ENCODE data around the gene TTC28.
"Not testable (repeated sequence)": the region's sequence is repeated elsewhere in the genome, so short reads cannot be mapped to it uniquely, and the experiment has no call there.

Gene TTC28

GRCh38 chr22:28679611-28680287, at the start of gene TTC28:
TSS of gene TTC28 (minus strand) at chr22:28679840. CDS start at chr22:28679723, 117 bp downstream.
- DNase-seq (ENCODE audit: low spot score): not testable (repeated sequence)

DNA sequence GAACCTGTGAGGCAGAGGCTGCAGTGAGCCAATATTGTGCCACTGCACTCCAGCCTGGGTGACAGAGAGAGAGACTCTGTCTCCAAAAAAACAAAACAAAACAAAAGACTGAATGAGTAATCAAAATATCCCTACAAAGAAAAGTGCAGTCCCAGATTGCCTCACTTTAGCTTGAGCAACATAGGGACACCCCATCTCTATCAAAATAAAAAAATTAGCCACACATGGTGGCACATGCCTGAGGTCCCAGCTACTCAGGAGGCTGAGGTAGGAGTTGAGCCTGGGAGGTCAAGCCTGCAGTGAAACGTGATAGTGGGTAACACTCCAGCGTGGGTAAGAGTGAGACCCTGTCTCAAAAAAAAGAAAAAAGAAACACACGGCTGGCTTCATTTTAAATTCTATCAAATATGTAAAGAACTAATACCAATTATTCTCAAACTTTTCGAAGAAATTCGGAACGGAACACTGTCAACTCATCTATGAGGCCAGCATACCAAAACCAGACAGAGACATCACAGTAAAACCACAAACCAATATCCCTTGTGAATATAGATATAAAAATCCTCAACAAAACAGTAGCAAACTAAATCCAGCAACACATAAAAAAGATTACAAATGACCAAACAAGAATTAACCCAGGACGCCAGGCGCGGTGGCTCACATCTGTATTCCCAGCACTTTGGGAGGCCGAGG, 49.1 kb upstream of the TTC28 start:
- DNase-seq (ENCODE audit: low spot score): no peak

DNA sequence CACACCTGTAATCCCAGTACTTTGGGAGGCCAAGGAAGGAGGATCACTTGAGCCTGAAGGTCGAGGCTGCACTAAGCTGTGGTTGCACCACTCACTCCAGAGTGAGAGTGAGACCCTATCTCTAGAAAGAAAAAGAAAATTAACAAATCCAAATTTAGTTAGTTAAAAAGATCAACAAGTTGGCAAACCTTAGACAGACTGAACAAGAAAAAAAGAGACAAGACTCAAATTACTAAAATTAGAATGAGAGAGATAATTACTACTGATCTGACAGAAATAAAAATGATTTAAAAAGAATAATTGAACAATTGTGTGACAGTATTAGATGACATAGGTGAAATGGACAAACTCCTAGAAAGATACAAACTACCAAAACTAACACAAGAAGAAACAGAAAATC, 48.4 kb upstream of the TTC28 start:
- no peak for DNase-seq (ENCODE audit: low spot score)

DNA sequence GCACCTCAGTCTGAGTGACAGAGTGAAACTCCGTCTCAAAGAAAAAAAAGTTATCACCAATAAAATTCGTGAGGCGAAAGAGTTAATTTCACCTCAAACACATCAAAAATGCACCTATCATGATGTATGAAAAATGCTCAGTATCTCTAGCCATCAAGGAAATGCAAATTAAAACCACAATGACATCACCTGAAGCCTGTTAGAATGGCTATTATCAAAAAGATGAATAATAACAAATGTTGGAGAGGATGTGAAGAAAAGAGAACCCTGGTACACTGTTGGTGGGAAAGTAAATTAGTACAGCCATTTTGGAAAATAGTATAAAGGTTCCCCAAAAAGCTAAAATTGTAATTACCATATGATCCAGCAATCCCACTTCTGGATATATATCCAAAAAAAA, 38.4 kb upstream of the TTC28 start:
- no peak for DNase-seq (ENCODE audit: low spot score)

GRCh38 chr22:28716686-28717085, 37.0 kb upstream of the TTC28 start:
- DNase-seq (ENCODE audit: low spot score): no peak

DNA sequence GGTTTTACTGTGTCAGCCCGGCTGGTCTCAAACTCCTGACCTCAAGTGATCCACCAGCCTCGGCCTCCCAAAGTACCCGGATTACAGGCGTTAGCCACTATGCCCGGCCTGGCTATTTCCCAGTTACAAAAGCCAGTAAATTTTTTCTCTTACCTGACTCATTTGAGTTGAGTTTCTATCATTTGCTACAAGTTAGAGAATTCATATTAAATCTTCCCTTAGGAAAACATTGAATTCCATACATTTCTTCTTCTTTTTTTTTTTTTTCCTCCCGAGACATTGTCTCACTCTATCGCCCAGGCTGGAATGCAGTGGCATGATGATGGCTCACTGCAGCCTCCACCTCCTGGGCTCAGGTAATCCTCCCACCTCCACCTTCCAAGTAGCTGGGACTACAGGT, 36.0 kb upstream of the TTC28 start:
- no peak for DNase-seq (ENCODE audit: low spot score)

DNA sequence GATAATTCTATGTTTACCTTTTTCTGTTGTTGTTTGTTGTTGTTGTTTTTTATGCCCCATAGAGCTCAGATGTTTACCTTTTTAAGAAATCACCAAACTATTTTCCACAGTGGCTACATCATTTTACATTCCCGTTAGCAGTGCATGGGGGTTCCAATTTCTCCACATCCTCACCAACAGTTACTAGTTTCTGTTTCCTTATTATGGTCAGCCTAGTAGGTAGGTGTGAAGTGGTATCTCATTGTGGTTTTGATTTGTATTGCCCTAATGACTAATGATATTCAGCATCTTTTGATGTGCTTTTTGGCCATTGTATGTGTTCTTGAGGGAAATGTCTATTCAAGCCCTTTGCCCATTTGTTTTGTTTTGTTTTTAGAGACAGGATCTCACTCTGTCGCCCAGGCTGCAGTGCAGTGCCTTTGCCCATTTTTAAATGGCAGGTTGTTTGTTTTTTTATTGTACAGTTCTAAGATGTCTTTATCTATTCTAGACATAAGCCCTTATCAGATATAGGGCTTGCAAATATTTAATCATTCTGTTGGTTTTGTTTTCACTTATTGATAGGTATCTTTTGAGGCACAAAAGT, 34.5 kb upstream of the TTC28 start:
- DNase-seq (ENCODE audit: low spot score): no peak

DNA sequence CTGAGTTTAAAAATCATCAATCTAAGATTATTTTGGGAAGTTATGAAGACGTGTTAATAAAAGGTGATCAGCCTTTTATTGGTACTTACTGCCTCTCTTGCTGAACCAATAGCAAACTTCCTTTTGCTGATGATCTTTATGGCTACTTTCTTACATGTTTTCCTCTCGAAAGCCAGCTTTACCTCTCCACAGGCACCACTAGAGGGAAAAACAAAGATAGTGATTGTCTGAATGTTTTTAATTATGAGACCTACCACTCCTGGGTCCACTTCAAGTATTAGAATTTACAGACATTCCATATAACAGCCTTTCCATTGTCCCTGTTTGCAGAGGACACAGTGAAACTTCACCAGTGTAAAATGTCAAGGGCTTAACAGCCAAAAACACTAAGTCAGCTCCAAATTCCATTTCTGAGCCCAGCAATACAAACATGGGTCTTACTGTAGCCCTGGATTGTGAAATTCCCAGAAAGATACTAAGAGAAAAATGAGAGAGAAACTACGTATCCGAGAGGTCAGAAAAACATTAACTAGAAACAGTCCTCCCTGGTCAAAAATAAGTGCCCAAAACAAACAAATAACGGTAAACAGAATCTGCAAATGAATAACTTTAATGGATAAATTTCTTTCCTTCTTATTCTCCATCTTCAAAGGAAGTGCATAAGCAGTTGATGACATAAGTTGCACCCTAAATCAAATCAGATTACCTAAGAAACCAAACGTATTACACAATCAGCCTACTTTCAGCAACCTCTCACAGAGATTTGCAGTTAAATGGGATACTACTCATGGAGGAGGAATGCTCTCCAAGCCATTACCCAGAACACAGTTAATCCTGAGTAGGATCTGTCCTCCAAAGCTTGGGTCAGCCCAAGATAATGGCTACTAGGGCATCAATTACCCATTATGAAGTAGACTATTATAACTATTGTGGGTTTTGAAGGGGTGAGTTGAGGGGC, 32.5 kb upstream of the TTC28 start:
- no peak for DNase-seq (ENCODE audit: low spot score)

GRCh38 chr22:28711341-28711740, 31.7 kb upstream of the TTC28 start:
- DNase-seq (ENCODE audit: low spot score): no peak

- no peak for DNase-seq (ENCODE audit: low spot score)
Measured at GRCh38 chr22:28710576-28711191, 31.0 kb upstream of the TTC28 start.

DNA sequence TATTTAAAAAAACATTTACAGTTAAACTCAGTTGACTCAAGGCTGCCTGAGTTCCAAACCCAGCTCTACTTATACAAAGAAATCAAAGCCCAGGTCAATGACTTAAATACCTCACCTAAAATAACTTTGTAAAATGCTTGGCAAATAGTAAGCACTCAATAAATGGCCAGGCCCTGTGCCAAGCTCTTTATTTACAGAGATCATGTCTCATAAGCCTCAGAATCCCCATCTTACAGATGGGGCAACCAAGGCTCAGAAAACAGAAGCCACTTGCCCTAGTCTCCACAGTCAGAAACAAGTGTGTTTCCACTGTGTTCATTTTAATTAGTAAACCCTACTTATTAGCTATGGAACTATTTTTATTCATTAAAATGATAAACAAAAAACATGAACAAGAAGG, 30.5 kb upstream of the TTC28 start:
- DNase-seq (ENCODE audit: low spot score): no peak

DNA sequence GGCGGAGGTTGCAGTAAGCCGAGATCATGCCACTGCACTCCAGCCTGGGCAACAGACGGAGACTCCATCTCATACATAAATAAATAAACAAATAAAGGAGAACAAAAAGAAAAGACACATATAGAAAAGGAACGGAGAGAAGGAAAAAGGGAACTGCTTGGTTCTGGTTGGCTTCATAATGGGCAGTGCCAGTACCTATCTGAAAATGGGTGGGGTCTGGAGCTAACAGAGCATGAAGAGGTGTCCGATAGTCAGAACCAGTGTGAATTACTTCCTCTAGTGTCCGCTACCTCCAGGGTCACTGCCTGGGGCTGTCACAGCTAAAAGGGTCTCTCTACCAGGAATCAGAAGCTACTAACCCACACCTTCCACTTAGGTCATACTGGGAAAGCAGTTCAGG, 27.2 kb upstream of the TTC28 start:
- no peak for DNase-seq (ENCODE audit: low spot score)

GRCh38 chr22:28703436-28703835, 23.8 kb upstream of the TTC28 start:
- DNase-seq (ENCODE audit: low spot score): no peak

- DNase-seq (ENCODE audit: low spot score): no peak
Measured at GRCh38 chr22:28702891-28703290, 23.3 kb upstream of the TTC28 start.

DNA sequence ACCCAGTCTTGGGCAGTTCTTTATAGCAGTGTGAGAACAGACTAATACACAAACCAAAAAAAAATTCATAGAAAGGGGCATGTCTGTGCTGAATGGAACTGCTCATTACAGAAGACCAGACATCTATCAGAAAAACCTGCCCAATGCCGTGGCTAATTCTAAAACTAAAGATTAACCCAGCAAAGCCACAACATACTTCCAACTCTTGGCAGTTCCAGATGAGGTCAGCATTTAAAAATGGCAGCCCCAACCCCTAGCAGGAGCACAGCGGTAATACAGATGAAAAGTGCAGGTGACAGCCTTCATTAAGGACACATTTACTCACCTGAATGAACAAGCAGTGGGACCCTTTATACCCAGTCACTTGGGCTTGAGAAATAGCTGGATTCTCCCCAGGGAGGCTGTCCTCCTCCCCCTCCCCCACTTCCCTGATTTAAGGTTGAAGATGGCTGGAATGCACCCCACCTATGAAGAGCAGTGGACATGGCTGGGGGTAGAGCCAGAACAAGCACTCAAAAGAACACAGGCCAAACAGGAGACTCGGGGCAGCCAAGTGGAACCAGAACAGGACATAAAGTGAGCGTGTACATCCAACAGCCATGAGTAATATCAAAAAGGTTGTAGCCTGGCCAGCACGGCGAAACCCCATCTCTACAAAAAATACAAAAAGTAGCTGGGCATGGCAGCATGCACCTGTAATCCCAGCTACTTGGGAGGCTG, 13.6 kb upstream of the TTC28 start:
- not testable (repeated sequence) for DNase-seq (ENCODE audit: low spot score)

DNA sequence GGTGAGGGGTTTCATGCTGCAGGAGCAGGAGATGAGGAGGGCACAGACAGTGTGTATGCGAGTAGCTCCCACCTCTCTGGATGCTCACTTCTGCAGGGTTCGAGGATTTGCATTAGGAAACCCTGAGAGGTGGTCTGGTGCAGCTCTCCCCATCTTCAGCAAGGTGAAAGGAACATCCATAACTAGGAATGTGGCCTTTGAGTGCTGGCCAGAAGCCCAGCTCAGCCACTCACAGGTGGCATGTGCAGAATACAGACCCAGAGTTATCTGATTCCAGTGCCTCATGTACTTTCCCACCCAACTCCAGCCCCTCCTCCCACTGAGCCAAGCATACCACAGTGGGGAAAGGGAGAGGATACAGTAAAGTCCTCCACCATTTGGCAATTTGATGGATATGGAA, 10.2 kb upstream of the TTC28 start:
- not testable (repeated sequence) for DNase-seq (ENCODE audit: low spot score)

- not testable (repeated sequence) for DNase-seq (ENCODE audit: low spot score)
Measured at GRCh38 chr22:28682966-28683365, 3.3 kb upstream of the TTC28 start.

DNA sequence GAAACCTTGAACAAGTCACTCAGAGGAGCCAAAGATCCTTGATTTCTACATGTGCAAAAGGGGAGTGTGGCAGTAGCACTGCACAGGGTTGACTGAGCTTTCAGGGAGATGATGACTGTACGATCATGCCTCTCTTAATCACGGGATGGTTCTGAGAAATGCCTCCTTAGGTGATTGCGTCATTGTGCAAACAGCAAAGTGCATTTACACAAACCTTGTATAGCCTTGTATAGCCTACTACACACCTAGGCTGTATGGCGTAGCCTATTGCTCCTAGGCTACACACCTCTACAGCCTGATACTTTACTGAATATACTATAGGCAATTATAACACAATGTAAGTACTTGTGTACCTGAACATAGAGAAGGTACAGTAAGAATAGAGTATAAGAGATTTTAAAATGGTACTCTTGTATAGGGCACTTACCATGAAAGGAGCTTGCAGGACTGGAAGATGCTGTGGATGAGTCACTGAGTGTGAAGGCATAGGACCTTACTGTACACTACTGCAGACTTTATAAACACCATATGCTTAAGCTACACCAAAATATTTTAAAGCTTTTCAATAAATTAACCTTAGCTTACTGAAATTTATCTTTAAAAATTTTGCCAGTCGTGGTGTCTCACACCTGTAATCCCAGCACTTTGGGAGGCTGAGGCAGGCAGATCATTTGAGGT, 1.3 kb upstream of the TTC28 start:
- DNase-seq (ENCODE audit: low spot score): not testable (repeated sequence)

GRCh38 chr22:28678778-28679610, 646 bp downstream of the TTC28 start:
- not testable (repeated sequence) for DNase-seq (ENCODE audit: low spot score)

DNA sequence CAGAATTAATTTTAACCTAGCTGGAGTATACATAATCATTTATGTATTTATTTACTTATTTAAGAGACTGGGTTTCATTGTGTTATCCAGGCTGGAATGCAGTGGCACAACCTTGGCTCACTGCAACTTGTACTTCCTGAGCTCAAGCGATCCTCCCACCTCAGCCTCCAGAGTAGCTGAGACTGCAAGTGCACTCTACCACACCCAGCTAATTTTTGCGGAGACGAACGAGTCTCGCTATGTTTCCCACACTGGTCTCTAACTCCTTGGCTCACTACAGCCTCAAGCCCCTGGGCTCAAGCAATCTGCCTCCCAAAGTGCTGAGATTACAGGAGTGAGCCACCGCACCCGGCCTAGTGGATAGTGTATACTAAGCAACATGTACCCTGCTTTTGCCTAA, 1.5 kb downstream of the TTC28 start:
- not testable (repeated sequence) for DNase-seq (ENCODE audit: low spot score)

Measured in CD4-positive, alpha-beta T cell treated with Interleukin-6 at 100 ng/mL for 8 hours (primary cell).